H1 (cell line): ENCODE results near the gene TMPRSS4. TPM values are rescaled to one million over a fixed set of nuclear protein-coding genes. Genes with fewer than 3 reads are reported as not detected.

Source experiments
- CTCF ChIA-PET: fragments of 300-600 bp; sonication (Branson Sonifier 250); formaldehyde crosslinking; loops from one replicate; lab custom pipeline; 2021; ENCODE audit not compliant: partially characterized antibody; lab: Charles Lee
- POLR2A ChIA-PET: fragments of 300-600 bp; sonication (Branson Sonifier 250); formaldehyde crosslinking; loops from one replicate; lab custom pipeline; 2021; ENCODE audit warnings: inconsistent platforms; ENCODE audit not compliant: partially characterized antibody; lab: Charles Lee
- DNase-seq, 2 experiments: peaks; one replicate each; pipeline versions ENCODE4 v3.0.0 to v3.0.0-alpha.2; 2010 to 2022; ENCODE audit warnings: low spot score in 2 of 2, low read depth in 1 of 2, mixed read lengths in 1 of 2
- FAIRE-seq: peaks from 2 replicates; lab custom pipeline; 2011; peaks lifted over from hg19 to GRCh38; lab: Jason Lieb, UNC
- H2AFZ ChIP-seq: 2 replicates; pipeline ENCODE4 v1.8.1; 2012; ENCODE audit warnings: low read length, inconsistent platforms
- H2AK5ac ChIP-seq: 2 replicates; pipeline ENCODE4 v1.6.1; 2013; ENCODE audit warnings: low read depth, low read length
- H2BK120ac ChIP-seq: replicated peaks from 2 replicates; pipeline ENCODE3; 2013; ENCODE audit warnings: low read depth, low read length, inconsistent platforms
- H2BK12ac ChIP-seq: 2 replicates; pipeline ENCODE4 v1.6.1; 2013; ENCODE audit warnings: low read depth, low read length
- H2BK15ac ChIP-seq: 2 replicates; pipeline ENCODE4 v1.6.1; 2013; ENCODE audit warnings: low read length
- H2BK20ac ChIP-seq: 2 replicates; pipeline ENCODE4 v1.6.1; 2013; ENCODE audit warnings: low read length
- H2BK5ac ChIP-seq: 2 replicates; pipeline ENCODE4 v1.6.1; 2013; ENCODE audit warnings: low read depth, low read length
- H3K14ac ChIP-seq: 2 replicates; pipeline ENCODE4 v1.6.1; 2013; ENCODE audit warnings: inconsistent platforms; ENCODE audit not compliant: insufficient read length
- H3K18ac ChIP-seq: 2 replicates; pipeline ENCODE4 v1.6.1; 2013; ENCODE audit warnings: low read length; ENCODE audit errors: extremely low read depth
- H3K23ac ChIP-seq: 2 replicates; pipeline ENCODE4 v1.6.1; 2013; ENCODE audit warnings: inconsistent platforms; ENCODE audit not compliant: insufficient read length
- H3K23me2 ChIP-seq: 2 replicates; pipeline ENCODE4 v1.6.1; 2013; ENCODE audit warnings: low read depth, low read length
- H3K27ac ChIP-seq: 2 replicates; pipeline ENCODE4 v1.6.1; 2011; ENCODE audit warnings: low read depth, low read length, inconsistent platforms
- H3K27me3 ChIP-seq, 4 experiments: replicated peaks in 1 of 4; 1 replicate in 1 of 4; 2 replicates in 3 of 4; pipeline versions ENCODE4 v1.6.1 to v1.8.1; 2011 to 2013; ENCODE audit warnings: low read length in 3 of 4, mild to moderate bottlenecking in 3 of 4, inconsistent platforms in 2 of 4, mixed read lengths in 2 of 4, moderate library complexity in 1 of 4; ENCODE audit not compliant: control insufficient read depth in 3 of 4, insufficient read depth in 3 of 4; ENCODE audit errors: extremely low read depth in 1 of 4
- H3K36me3 ChIP-seq, 4 experiments: 2 replicates each; pipeline versions ENCODE4 v1.6.1 to v1.8.1; 2011 to 2013; ENCODE audit warnings: mild to moderate bottlenecking in 4 of 4, low read length in 3 of 4, moderate library complexity in 2 of 4, control low read depth in 1 of 4, inconsistent platforms in 1 of 4; ENCODE audit not compliant: insufficient read depth in 4 of 4, control insufficient read depth in 2 of 4
- H3K4ac ChIP-seq: replicated peaks from 2 replicates; pipeline ENCODE3; 2013; ENCODE audit warnings: low read length, low read depth, mixed read lengths, inconsistent platforms; ENCODE audit not compliant: insufficient read length
- H3K4me1 ChIP-seq, 4 experiments: replicated peaks in 1 of 4; 1 replicate in 1 of 4; 2 replicates in 3 of 4; pipeline versions ENCODE4 v1.6.1 to v1.8.1; 2011 to 2013; ENCODE audit warnings: low read length in 3 of 4, inconsistent platforms in 2 of 4, mixed read lengths in 1 of 4; ENCODE audit not compliant: insufficient read depth in 4 of 4, control insufficient read depth in 3 of 4
- H3K4me2 ChIP-seq, 2 experiments: 2 replicates each; pipeline versions ENCODE4 v1.6.1 to v1.8.1; 2011 to 2013; ENCODE audit warnings: low read depth in 2 of 2, low read length in 2 of 2, control low read depth in 1 of 2, inconsistent platforms in 1 of 2, mild to moderate bottlenecking in 1 of 2; ENCODE audit not compliant: insufficient read depth in 1 of 2
- H3K4me3 ChIP-seq, 4 experiments: fragments of 200-600, 300-600 bp in 1 of 4; sonication (generic), shearing (Covaris generic), sonication (Bioruptor Twin) in 1 of 4; 2 replicates each; pipeline versions ENCODE4 v1.5.1 to v1.8.1; 2011 to 2016; ENCODE audit warnings: low read length in 4 of 4, low read depth in 3 of 4, control low read depth in 2 of 4, inconsistent platforms in 2 of 4, mild to moderate bottlenecking in 2 of 4, mixed read lengths in 1 of 4, moderate library complexity in 1 of 4; ENCODE audit not compliant: insufficient read depth in 2 of 4; ENCODE audit errors: extremely low read depth in 1 of 4
- H3K56ac ChIP-seq: replicated peaks from 2 replicates; pipeline ENCODE3; 2013; ENCODE audit warnings: low read depth, mild to moderate bottlenecking, mixed read lengths, low read length, inconsistent platforms; ENCODE audit not compliant: insufficient read length
- H3K79me1 ChIP-seq: 2 replicates; pipeline ENCODE4 v1.6.1; 2013; ENCODE audit warnings: low read depth, low read length, control low read depth
- H3K79me2 ChIP-seq, 2 experiments: 2 replicates each; pipeline versions ENCODE4 v1.6.1 to v1.8.1; 2012 to 2013; ENCODE audit warnings: low read length in 2 of 2, mild to moderate bottlenecking in 2 of 2, inconsistent platforms in 1 of 2; ENCODE audit not compliant: insufficient read depth in 2 of 2, control insufficient read depth in 1 of 2
- H3K9ac ChIP-seq, 4 experiments: replicated peaks in 1 of 4; 1 replicate in 1 of 4; 2 replicates in 3 of 4; pipeline versions ENCODE4 v1.6.1 to v1.8.1; 2011 to 2013; ENCODE audit warnings: low read depth in 3 of 4, low read length in 3 of 4, control low read depth in 2 of 4, mild to moderate bottlenecking in 2 of 4, moderate library complexity in 2 of 4, inconsistent platforms in 1 of 4; ENCODE audit errors: extremely low read depth in 1 of 4
- H3K9me3 ChIP-seq, 2 experiments: 2 replicates each; pipeline versions ENCODE4 v1.6.1 to v1.8.1; 2012 to 2013; ENCODE audit warnings: mild to moderate bottlenecking in 2 of 2, moderate library complexity in 2 of 2, control low read depth in 1 of 2, inconsistent platforms in 1 of 2, low read depth in 1 of 2, low read length in 1 of 2, mixed read lengths in 1 of 2; ENCODE audit not compliant: insufficient read depth in 2 of 2
- H4K20me1 ChIP-seq, 2 experiments: replicated peaks in 1 of 2; 2 replicates each; pipeline versions ENCODE3 to v1.8.1; 2011 to 2013; ENCODE audit warnings: inconsistent platforms in 2 of 2, low read length in 2 of 2, mild to moderate bottlenecking in 1 of 2; ENCODE audit not compliant: insufficient read depth in 2 of 2, control insufficient read depth in 1 of 2
- H4K5ac ChIP-seq: 2 replicates; pipeline ENCODE4 v1.6.1; 2013; ENCODE audit warnings: low read length, low read depth, mixed read lengths, inconsistent platforms; ENCODE audit not compliant: insufficient read length
- H4K8ac ChIP-seq: 2 replicates; pipeline ENCODE4 v1.8.0; 2013; ENCODE audit warnings: mild to moderate bottlenecking, moderate library complexity, low read length, inconsistent platforms; ENCODE audit not compliant: insufficient read depth; ENCODE audit errors: extremely low read depth
- H4K91ac ChIP-seq: replicated peaks from 2 replicates; pipeline ENCODE3; 2013; ENCODE audit warnings: low read length, mixed read lengths, inconsistent platforms; ENCODE audit not compliant: insufficient read length
- ASH2L ChIP-seq: fragments of 200-600, 300-600 bp; sonication (generic); IDR thresholded peaks from one replicate; pipeline ENCODE4 v1.7.1; 2017; ENCODE audit warnings: low read length
- CTCF ChIP-seq, 3 experiments: IDR thresholded peaks; 1 replicate in 2 of 3; 2 replicates in 1 of 3; pipeline versions ENCODE4 v1.5.1 to v1.6.1; 2011; ENCODE audit warnings: low read length in 3 of 3, mild to moderate bottlenecking in 3 of 3, inconsistent platforms in 2 of 3, low read depth in 1 of 3, moderate library complexity in 1 of 3; ENCODE audit not compliant: insufficient read depth in 1 of 3; ENCODE audit errors: control extremely low read depth in 1 of 3
- EGR1 ChIP-seq: IDR thresholded peaks from 2 replicates; pipeline ENCODE4 v1.6.1; 2011; ENCODE audit warnings: low read depth, low read length, borderline replicate concordance
- HDAC2 ChIP-seq, 2 experiments: fragments of 300-600 bp in 1 of 2; sonication (generic) in 1 of 2; IDR thresholded peaks; 2 replicates each; pipeline ENCODE4 v1.6.1; 2011 to 2012; ENCODE audit warnings: low read depth in 2 of 2, low read length in 2 of 2, mild to moderate bottlenecking in 2 of 2, moderate library complexity in 2 of 2, borderline replicate concordance in 1 of 2, inconsistent platforms in 1 of 2
- SP4 ChIP-seq: IDR thresholded peaks from 2 replicates; pipeline ENCODE4 v1.6.1; 2012; ENCODE audit warnings: low read length, inconsistent platforms
- WGBS, 2 experiments: shearing (Covaris generic) in 1 of 2; methylation state at CpG; one replicate each; pipeline versions ENCODE4 v1.1.6 to v1.1.7; 2013 to 2015; ENCODE audit warnings: low lambda C conversion rate in 2 of 2, mixed read lengths in 2 of 2, inconsistent platforms in 1 of 2, low coverage in 1 of 2, missing lambda C conversion rate in 1 of 2; ENCODE audit not compliant: insufficient replicate concordance in 2 of 2, insufficient coverage in 1 of 2, insufficient read length in 1 of 2; ENCODE audit errors: extremely low coverage in 1 of 2, missing lambda C conversion rate in 1 of 2; 5-methylcytosine and 5-hydroxymethylcytosine counted together
- polyA plus RNA-seq, 7 experiments: library from polyadenylated mRNA; depleted of rRNA in 3 of 7; stranded (reverse) in 5 of 7; unstranded in 2 of 7; fragments of >200 nt in 5 of 7; fragments of 200-250 nt in 2 of 7; gene quantifications; 1 replicate in 5 of 7; 2 replicates in 1 of 7; 4 replicates in 1 of 7; pipeline versions ENCODE4 v1.2.1 to v1.2.3, GENCODE V29; 2011 to 2013; ENCODE audit warnings: missing spikeins in 2 of 7, mixed read lengths in 2 of 7
- total RNA-seq: library from RNA; stranded (reverse); fragmentation: NEBNext Ultra II Directional; extraction: Animal tissue kit (Norgen Biotek cat#: 25700); gene quantifications from 2 replicates; pipeline ENCODE4 v1.2.1, GENCODE V29; 2021

The TMPRSS4 gene
- total and polyA plus RNA-seq, 2 of the 8 experiments (the other 6 are each of a cell fraction or from before 2014, with no cell fraction given), result 0.11 to 0.58 TPM

- H3K23ac ChIP-seq, result no peak overlapping the region
- H3K27ac ChIP-seq, result no peak overlapping the region
- WGBS, 2 experiments, result 86% methylated on average over 3 of the region's 3 CpGs; no CpG with 5 or more reads in 1 of the 2 experiments
- H3K36me3 ChIP-seq, result no peaks in the 10 kb centered on the region
- no peak overlapping the region for H3K18ac ChIP-seq
- no peak overlapping the region for H4K91ac ChIP-seq
- no peak overlapping the region for H3K9ac ChIP-seq
- no peaks in the 10 kb centered on the region for H3K9me3 ChIP-seq
- H2BK15ac ChIP-seq, result no peak overlapping the region
- no peaks in the 10 kb centered on the region for H4K20me1 ChIP-seq
- no peak for TF ChIP-seq CTCF (IDR thresholded peaks at IDR 0.05; ENCODE audit: control extremely low read depth in 1 of 3, insufficient read depth in 1 of 3, low read depth in 1 of 3, low read length in 3 of 3)
- TF ChIP-seq EGR1, result no peak
- no peak for TF ChIP-seq SP4
- no peak for TF ChIP-seq ASH2L
- TF ChIP-seq HDAC2 (IDR thresholded peaks at IDR 0.05; ENCODE audit: borderline replicate concordance in 1 of 2, low read depth in 2 of 2, low read length in 2 of 2), result no peak
- no peak overlapping the region for H3K14ac ChIP-seq
- H4K8ac ChIP-seq, result no peak overlapping the region; the same call in 1 of the 2 replicates
- no peak for FAIRE-seq
- no peaks in the 10 kb centered on the region for H3K79me2 ChIP-seq
- CTCF ChIA-PET, result interaction anchor here (1.1 to 2.5 kb wide), 3 partner anchors 7 to 22 kb away, joined by 3 to 13 read pairs (median 5); no protein-coding TSS in a partner anchor
- H2AK5ac ChIP-seq, result no peak overlapping the region
- no peak overlapping the region for H2AFZ ChIP-seq
- peaks cover 0 to 44% (median 17%) of the 10 kb centered on the region in 4 experiments; a peak in 6 of 7 replicates for H3K27me3 ChIP-seq
- no peaks in the 10 kb centered on the region for H3K79me1 ChIP-seq
- no peak overlapping the region for H2BK5ac ChIP-seq
- no peak overlapping the region for H3K4me2 ChIP-seq
- H2BK12ac ChIP-seq, result no peak overlapping the region
- H3K23me2 ChIP-seq, result no peaks in the 10 kb centered on the region
- POLR2A ChIA-PET, result no interaction called here
- H3K4me3 ChIP-seq, result no peak overlapping the region
- no peak overlapping the region for H2BK120ac ChIP-seq
- no peak for DNase-seq
- H3K4me1 ChIP-seq, result peaks cover 0 to 10% (median 6%) of the 10 kb centered on the region in 4 experiments; a peak in 6 of 7 replicates
- no peak overlapping the region for H3K56ac ChIP-seq
- no peak overlapping the region for H2BK20ac ChIP-seq
- no peak overlapping the region for H4K5ac ChIP-seq
- no peak overlapping the region for H3K4ac ChIP-seq
These were observed 86.0 kb downstream of the TMPRSS4 start for GRCh38 chr11:118162846-118163245.
